Measurements from ENCODE around the gene ZNF175.
A peak's percentile ranks its signal among the peaks of the same experiment; 100 is the strongest.

ZNF175 gene

GRCh38 chr19:51566489-51567100 is 4.5 kb upstream of the ZNF175 start:
- peak overlapping the region; percentile 36 for H3K27ac Mint-ChIP-seq
- peaks cover 37% of the 10 kb centered on the region for H3K27me3 Mint-ChIP-seq
- H3K4me1 Mint-ChIP-seq (ENCODE audit: low read depth) = peaks cover 13% of the 10 kb centered on the region
- no peaks in the 10 kb centered on the region for H3K9me3 Mint-ChIP-seq
- H3K36me3 Mint-ChIP-seq (ENCODE audit: low read depth) = no peaks in the 10 kb centered on the region
- no peak overlapping the region for H3K4me3 Mint-ChIP-seq

- H3K27me3 Mint-ChIP-seq = peaks cover 32% of the 10 kb centered on the region
- no peak overlapping the region for H3K27ac Mint-ChIP-seq
- no peak overlapping the region for H3K4me3 Mint-ChIP-seq
- peaks cover 23% of the 10 kb centered on the region for H3K4me1 Mint-ChIP-seq (ENCODE audit: low read depth)
- peaks cover 6% of the 10 kb centered on the region for H3K36me3 Mint-ChIP-seq (ENCODE audit: low read depth)
- H3K9me3 Mint-ChIP-seq = no peaks in the 10 kb centered on the region
Observed at GRCh38 chr19:51567583-51567982, 3.5 kb upstream of the ZNF175 start.

GRCh38 chr19:51568456-51568855 is 2.6 kb upstream of the ZNF175 start:
- Mint-ChIP-seq H3K27ac (no peak overlapping the region), H3K27me3 (peaks cover 25% of the 10 kb centered on the region), H3K36me3 (ENCODE audit: low read depth) (peaks cover 12% of the 10 kb centered on the region), H3K9me3 (no peaks in the 10 kb centered on the region), H3K4me1 (ENCODE audit: low read depth) (peaks cover 32% of the 10 kb centered on the region), H3K4me3 (no peak overlapping the region)

GRCh38 chr19:51571599-51571998 is 516 bp downstream of the ZNF175 start:
- H3K4me3 Mint-ChIP-seq = peak overlapping the region; percentile 91
- H3K27ac Mint-ChIP-seq = peak overlapping the region; percentile 93
- H3K9me3 Mint-ChIP-seq = no peaks in the 10 kb centered on the region
- peaks cover 38% of the 10 kb centered on the region for H3K4me1 Mint-ChIP-seq (ENCODE audit: low read depth)
- H3K27me3 Mint-ChIP-seq = peaks cover 8% of the 10 kb centered on the region
- H3K36me3 Mint-ChIP-seq (ENCODE audit: low read depth) = peaks cover 31% of the 10 kb centered on the region

- H3K27me3 Mint-ChIP-seq = peaks cover 7% of the 10 kb centered on the region
- H3K9me3 Mint-ChIP-seq = no peaks in the 10 kb centered on the region
- H3K4me1 Mint-ChIP-seq (ENCODE audit: low read depth) = peaks cover 45% of the 10 kb centered on the region
Observed at GRCh38 chr19:51572410-51572809, 1.3 kb downstream of the ZNF175 start.

GRCh38 chr19:51572908-51573307 is 1.8 kb downstream of the ZNF175 start:
- Mint-ChIP-seq H3K27ac (no peak overlapping the region), H3K4me1 (ENCODE audit: low read depth) (peaks cover 45% of the 10 kb centered on the region), H3K9me3 (no peaks in the 10 kb centered on the region), H3K27me3 (peaks cover 6% of the 10 kb centered on the region), H3K4me3 (no peak overlapping the region), H3K36me3 (ENCODE audit: low read depth) (peaks cover 42% of the 10 kb centered on the region)

More at GRCh38 chr19:51572410-51572809, 1.3 kb downstream of the ZNF175 start:
- Mint-ChIP-seq H3K27ac (peak overlapping the region; percentile 56), H3K36me3 (ENCODE audit: low read depth) (peaks cover 39% of the 10 kb centered on the region), H3K4me3 (peak overlapping the region; percentile 91)

- Mint-ChIP-seq H3K27ac (no peak overlapping the region), H3K27me3 (peaks cover 2% of the 10 kb centered on the region), H3K9me3 (no peaks in the 10 kb centered on the region), H3K36me3 (ENCODE audit: low read depth) (peaks cover 45% of the 10 kb centered on the region), H3K4me3 (no peak overlapping the region), H3K4me1 (ENCODE audit: low read depth) (peaks cover 45% of the 10 kb centered on the region)
Observed at GRCh38 chr19:51573331-51573730, 2.2 kb downstream of the ZNF175 start.

GRCh38 chr19:51576850-51577249 is 5.8 kb downstream of the ZNF175 start:
- Mint-ChIP-seq H3K36me3 (ENCODE audit: low read depth) (peaks cover 71% of the 10 kb centered on the region), H3K4me3 (no peak overlapping the region), H3K27me3 (no peaks in the 10 kb centered on the region), H3K4me1 (ENCODE audit: low read depth) (peaks cover 30% of the 10 kb centered on the region), H3K27ac (no peak overlapping the region), H3K9me3 (peaks cover 4% of the 10 kb centered on the region)

GRCh38 chr19:51586103-51586728 is 15.1 kb downstream of the ZNF175 start:
- no peaks in the 10 kb centered on the region for H3K27me3 Mint-ChIP-seq
- no peak overlapping the region for H3K4me3 Mint-ChIP-seq
- H3K27ac Mint-ChIP-seq = no peak overlapping the region
- no peaks in the 10 kb centered on the region for H3K4me1 Mint-ChIP-seq (ENCODE audit: low read depth)
- H3K36me3 Mint-ChIP-seq (ENCODE audit: low read depth) = peaks cover 84% of the 10 kb centered on the region
- H3K9me3 Mint-ChIP-seq = peaks cover 53% of the 10 kb centered on the region

GRCh38 chr19:51586799-51587198 is 15.7 kb downstream of the ZNF175 start:
- Mint-ChIP-seq H3K4me3 (no peak overlapping the region), H3K36me3 (ENCODE audit: low read depth) (peaks cover 78% of the 10 kb centered on the region), H3K27ac (no peak overlapping the region), H3K9me3 (peaks cover 53% of the 10 kb centered on the region), H3K4me1 (ENCODE audit: low read depth) (no peaks in the 10 kb centered on the region), H3K27me3 (no peaks in the 10 kb centered on the region)

GRCh38 chr19:51587264-51588191 is 16.4 kb downstream of the ZNF175 start:
- Mint-ChIP-seq H3K36me3 (ENCODE audit: low read depth) (peaks cover 71% of the 10 kb centered on the region), H3K9me3 (peaks cover 53% of the 10 kb centered on the region), H3K4me1 (ENCODE audit: low read depth) (no peaks in the 10 kb centered on the region)

GRCh38 chr19:51589511-51589910 is 18.4 kb downstream of the ZNF175 start:
- H3K4me3 Mint-ChIP-seq = no peak overlapping the region
- no peaks in the 10 kb centered on the region for H3K27me3 Mint-ChIP-seq
- H3K4me1 Mint-ChIP-seq (ENCODE audit: low read depth) = peaks cover 14% of the 10 kb centered on the region
- peaks cover 43% of the 10 kb centered on the region for H3K9me3 Mint-ChIP-seq
- peaks cover 56% of the 10 kb centered on the region for H3K36me3 Mint-ChIP-seq (ENCODE audit: low read depth)
- no peak overlapping the region for H3K27ac Mint-ChIP-seq

More at GRCh38 chr19:51587264-51588191, 16.4 kb downstream of the ZNF175 start:
- Mint-ChIP-seq H3K27ac (no peak overlapping the region), H3K4me3 (no peak overlapping the region), H3K27me3 (no peaks in the 10 kb centered on the region)

- no peak overlapping the region for H3K4me3 Mint-ChIP-seq
- H3K4me1 Mint-ChIP-seq (ENCODE audit: low read depth) = peaks cover 23% of the 10 kb centered on the region
- H3K36me3 Mint-ChIP-seq (ENCODE audit: low read depth) = peaks cover 46% of the 10 kb centered on the region
- H3K9me3 Mint-ChIP-seq = peaks cover 39% of the 10 kb centered on the region
- H3K27ac Mint-ChIP-seq = no peak overlapping the region
- no peaks in the 10 kb centered on the region for H3K27me3 Mint-ChIP-seq
Observed at GRCh38 chr19:51590441-51590840, 19.4 kb downstream of the ZNF175 start.

- Mint-ChIP-seq H3K27me3 (peaks cover 5% of the 10 kb centered on the region), H3K9me3 (peaks cover 20% of the 10 kb centered on the region), H3K4me1 (ENCODE audit: low read depth) (peaks cover 23% of the 10 kb centered on the region), H3K4me3 (no peak overlapping the region), H3K36me3 (ENCODE audit: low read depth) (peaks cover 25% of the 10 kb centered on the region), H3K27ac (no peak overlapping the region)
Observed at GRCh38 chr19:51592521-51592920, 21.4 kb downstream of the ZNF175 start.
